Measurements from ENCODE around the gene ADCYAP1.

ADCYAP1 gene

GRCh38 chr18:911025-911424, 6.4 kb downstream of the ADCYAP1 start:
- DNase-seq = no peak

GRCh38 chr18:911486-911885, 6.8 kb downstream of the ADCYAP1 start:
- DNase-seq = no peak

DNA sequence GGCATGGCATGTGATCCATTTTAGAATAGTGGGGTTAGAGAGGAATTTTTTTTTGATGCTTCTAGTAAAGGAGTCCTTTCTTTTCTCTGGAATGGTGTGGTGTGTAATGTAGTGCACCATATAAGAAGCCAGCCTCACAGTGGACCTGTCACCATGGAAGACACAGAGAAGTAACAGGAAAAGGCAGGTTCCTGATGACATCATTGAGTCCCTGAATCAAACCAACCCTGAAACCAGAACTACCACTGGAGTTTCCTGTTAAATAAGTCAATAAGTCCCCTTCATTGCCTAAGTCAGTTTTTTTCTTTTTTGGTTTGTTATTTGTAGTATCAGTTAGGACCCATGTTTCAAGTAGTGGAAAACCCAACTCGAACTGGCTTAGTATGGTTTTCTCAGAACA, 11.9 kb downstream of the ADCYAP1 start:
- DNase-seq = no peak

DNA sequence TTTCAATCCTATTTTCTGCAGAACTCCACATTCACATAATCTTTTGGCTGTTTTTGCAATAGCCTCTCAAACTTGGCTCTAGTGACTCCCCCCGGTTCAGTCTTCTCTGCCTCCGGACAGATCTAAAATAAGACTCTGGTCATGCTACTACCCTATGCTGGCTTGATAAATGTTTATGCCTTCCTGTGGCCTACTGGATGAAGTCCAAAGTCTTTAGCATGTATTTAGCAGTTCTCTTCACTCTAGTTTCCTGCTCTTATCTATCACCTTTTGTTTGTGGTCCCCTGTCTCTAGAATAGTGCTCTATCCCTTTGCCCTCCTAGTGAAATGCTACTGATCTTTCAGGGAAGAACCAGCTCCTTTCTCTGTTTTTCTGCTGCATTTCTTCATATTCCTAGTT, 14.4 kb downstream of the ADCYAP1 start:
- DNase-seq = no peak

- DNase-seq = peak; percentile 81
Measured at GRCh38 chr18:923144-923866, 18.6 kb downstream of the ADCYAP1 start.

DNA sequence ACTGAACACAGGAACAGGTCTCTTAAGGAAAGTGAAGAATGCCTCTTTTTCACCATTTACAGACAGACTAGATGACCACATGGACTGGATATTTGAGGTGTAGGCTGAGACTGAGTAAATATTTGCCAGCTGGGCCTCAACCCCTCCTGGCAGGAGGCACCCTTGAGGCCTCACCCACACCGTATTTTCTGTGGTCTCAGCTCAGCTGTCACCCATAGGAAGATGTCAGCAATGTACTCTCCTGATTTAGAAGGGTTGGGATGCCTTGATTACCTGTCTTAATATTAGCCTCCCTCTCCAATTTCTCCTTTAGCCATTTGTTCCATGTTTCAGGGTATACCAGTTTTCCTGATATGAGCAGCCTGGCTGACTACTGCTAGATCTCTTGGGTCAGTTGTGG, 20.3 kb downstream of the ADCYAP1 start:
- peak; percentile 26 for DNase-seq

- no peak for DNase-seq
Measured at GRCh38 chr18:926946-927345, 22.3 kb downstream of the ADCYAP1 start.

DNA sequence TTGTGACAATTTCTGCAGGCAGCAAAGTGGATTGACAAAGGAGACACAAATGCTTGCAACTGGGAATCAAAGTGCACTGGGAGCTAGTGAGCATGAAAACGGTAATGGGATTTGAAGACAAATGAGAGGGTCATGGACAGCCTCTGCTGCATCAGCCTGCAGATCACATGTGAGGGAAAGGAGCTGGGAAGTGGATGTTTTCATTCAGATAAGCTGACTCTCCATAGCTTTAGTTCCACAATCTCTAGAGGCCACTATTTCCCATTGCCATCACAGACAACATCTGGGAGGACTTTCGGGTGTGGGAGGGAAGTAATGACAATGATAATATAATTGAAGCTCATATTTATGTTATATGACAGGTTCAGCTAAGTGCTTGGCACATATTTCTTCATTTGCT, 28.4 kb downstream of the ADCYAP1 start:
- DNase-seq = no peak

DNA sequence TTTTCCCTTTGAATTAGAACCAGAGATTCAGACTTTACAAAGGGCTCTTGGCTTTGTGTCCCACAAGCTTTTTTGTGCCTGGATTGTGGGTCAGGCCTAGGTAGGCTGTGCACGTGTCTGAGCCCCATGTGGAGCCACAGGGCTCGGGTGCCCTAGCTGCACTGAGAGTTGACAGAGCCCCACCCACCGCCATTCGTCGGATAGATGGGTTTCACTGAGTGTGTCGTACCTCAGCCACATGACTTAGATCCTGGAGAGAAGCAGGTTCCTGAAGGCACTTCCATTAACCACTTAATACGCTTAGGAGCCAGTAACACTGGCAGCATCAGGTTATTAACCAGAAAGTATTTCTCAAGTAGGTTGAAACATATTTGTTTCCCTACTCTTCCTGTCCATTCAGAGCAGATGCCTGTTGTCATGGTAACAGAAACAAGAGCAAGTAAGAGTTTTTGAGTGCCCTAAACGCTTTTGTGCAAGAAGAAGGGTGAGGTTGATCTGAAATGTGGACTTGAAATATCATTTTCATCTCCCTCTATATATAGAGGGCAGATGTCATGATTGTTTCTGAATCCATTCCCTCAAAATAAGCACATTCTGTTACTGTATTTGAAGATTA, 30.0 kb downstream of the ADCYAP1 start:
- peak; percentile 43 for DNase-seq

DNA sequence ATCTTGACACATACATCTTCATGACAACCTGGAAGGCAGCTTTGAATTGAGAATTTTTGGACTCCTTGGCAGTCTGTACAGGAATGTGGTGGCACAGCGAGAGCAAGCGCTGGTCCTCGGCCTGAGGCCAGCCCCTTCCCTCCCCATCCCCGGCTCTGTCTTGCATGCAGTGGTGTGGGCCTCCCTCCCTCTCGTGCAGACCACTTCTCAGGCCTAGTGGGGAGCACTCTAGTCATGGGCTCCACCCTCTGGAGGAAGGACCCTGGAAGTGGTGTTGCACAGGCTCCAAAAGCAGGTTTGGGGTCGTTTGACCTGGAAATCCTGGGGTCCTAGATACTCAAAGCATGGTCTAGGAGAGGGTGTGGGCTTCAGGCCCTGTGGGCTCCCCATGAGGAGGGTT, 32.3 kb downstream of the ADCYAP1 start:
- no peak for DNase-seq

GRCh38 chr18:939166-939565, 34.5 kb downstream of the ADCYAP1 start:
- no peak for DNase-seq

DNA sequence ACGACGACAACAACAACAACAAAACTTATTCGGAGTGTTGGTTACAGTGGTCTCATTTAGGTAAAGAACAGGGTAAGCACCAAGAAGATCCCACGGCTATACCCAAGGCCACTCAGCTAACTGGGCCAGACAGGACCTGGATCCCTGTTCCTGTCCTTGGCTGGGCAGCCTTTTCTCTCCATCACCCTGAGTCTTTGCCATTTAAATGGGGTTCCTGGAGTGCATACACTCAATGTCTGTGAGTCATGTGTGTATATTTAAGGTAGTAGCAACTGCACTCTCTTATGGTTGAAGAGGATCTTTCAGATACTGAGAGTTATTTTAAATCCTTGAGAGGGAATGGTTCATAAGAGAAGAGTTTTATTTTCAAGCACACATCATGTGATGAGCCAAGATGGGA, 35.3 kb downstream of the ADCYAP1 start:
- no peak for DNase-seq

- DNase-seq = no peak
Measured at GRCh38 chr18:941331-941730, 36.7 kb downstream of the ADCYAP1 start.

DNA sequence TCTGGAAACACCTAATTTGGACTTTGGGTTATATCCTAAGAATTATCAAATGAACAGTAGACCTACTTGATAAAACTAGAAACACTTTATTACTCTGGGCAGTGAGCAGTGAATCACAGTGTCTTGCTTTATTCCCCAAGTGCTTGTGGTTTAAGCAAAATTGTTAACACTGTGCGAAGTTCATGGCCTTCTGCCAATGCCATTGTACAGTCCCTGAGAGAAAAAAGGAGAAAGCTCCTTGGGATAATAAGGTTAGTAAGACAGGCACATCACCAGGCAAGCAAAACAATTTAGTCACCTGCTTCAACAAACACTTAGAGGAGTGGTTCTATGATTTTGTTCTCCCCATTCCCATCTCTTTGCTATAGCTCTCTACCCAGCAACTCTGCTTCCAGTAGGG, 39.8 kb downstream of the ADCYAP1 start:
- no peak for DNase-seq

GRCh38 chr18:949724-950631, 45.3 kb downstream of the ADCYAP1 start:
- no peak for DNase-seq

GRCh38 chr18:950882-951495, 46.3 kb downstream of the ADCYAP1 start:
- DNase-seq = no peak

DNA sequence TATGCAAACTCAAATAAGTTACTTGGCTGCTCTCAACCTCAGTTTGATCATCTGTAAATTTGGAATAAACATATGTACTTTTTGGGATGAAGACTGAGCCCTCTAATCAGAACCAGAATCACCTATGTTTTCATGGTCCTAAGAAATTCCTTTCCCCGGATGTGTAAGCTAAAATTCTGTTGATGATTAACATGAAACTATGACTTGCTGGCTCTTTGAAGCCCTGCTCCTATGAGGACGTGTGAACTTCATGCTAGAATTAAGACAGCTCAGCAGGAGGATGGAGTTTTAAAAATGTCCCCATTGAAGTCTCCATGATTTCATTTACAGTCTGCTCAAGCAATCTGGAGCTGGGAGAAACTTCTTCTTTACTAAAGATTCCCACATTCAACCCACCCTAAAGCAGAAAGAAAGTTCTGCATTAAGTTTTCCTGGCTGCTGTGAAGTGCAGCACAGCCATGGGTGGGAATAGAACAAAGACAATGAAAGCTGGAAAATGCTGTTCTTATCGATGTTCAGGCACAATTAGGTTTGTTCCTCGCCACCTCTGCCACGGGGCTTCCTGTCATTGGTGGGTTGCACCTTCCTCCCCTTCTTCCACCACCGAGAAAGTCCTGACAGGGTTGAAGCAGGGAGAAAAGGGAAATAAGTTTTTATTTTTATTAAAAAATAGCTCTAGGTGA, 50.9 kb downstream of the ADCYAP1 start:
- DNase-seq = no peak

GRCh38 chr18:957829-958228, 53.2 kb downstream of the ADCYAP1 start:
- DNase-seq = no peak

- DNase-seq = no peak
Measured at GRCh38 chr18:959854-960253, 55.2 kb downstream of the ADCYAP1 start.
